Stimulated activated naive B cell treated with anti-CD40 and anti-IgM and Interleukin-4, amounts not matched to agents 10 μg/mL and 1 μg/mL and 100 μg/mL, for 72 hours (primary cell): ENCODE data around the gene CUZD1.
A peak's percentile ranks its signal among the peaks of the same experiment; 100 is the strongest.
"Not testable (repeated sequence)": the region's sequence is repeated elsewhere in the genome, so short reads cannot be mapped to it uniquely, and the experiment has no call there.

Experiments used
- ATAC-seq, 2 donors: fragments of 150-1000 bp; cut with Tn5 transposase; replicated peaks; 2 replicates each; pipeline ENCODE4 v1.10.0; 2021; ENCODE audit warnings: moderate library complexity in 1 of 2
- DNase-seq: peaks from one replicate; pipeline ENCODE4 v3.0.0; 2021
- H3K27ac Mint-ChIP-seq: one replicate; pipeline ENCODE4 v1.8.0; 2022; ENCODE audit warnings: mild to moderate bottlenecking, mixed read lengths
- H3K27me3 Mint-ChIP-seq, 2 donors: one replicate each; pipeline ENCODE4 v1.8.0; 2022; ENCODE audit warnings: mixed read lengths in 2 of 2
- H3K36me3 Mint-ChIP-seq, 2 donors: one replicate each; pipeline ENCODE4 v1.8.0; 2022; ENCODE audit warnings: mixed read lengths in 2 of 2, mild to moderate bottlenecking in 1 of 2
- H3K4me1 Mint-ChIP-seq, 2 donors: one replicate each; pipeline ENCODE4 v1.8.0; 2022; ENCODE audit warnings: mixed read lengths in 2 of 2, mild to moderate bottlenecking in 1 of 2
- H3K4me3 Mint-ChIP-seq, 2 donors: one replicate each; pipeline ENCODE4 v1.8.0; 2022; ENCODE audit warnings: mild to moderate bottlenecking in 2 of 2, mixed read lengths in 2 of 2, moderate library complexity in 1 of 2
- H3K9me3 Mint-ChIP-seq, 2 donors: one replicate each; pipeline ENCODE4 v1.8.0; 2022; ENCODE audit warnings: mixed read lengths in 2 of 2, mild to moderate bottlenecking in 1 of 2

CUZD1 gene

DNA sequence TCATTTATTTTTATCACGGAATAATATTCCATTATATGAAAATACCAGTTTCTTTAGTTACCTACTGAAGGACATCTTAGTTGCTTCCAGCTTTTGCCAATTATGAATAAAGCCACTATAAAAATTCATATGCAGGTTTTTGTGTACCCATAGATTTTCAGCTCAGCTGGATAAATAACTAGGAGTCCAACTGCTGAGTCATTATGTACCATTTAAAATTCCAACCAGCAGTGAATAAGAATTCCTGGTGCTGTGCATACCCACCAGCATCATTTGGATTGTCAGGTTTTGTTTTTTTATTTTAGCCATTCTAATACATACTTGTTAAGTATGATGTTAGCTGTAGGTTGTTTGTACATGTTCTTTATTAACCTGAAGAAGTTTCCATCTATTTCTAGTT is 19.2 kb upstream of the CUZD1 start:
- DNase-seq (no peak), ATAC-seq (no peak)
- Mint-ChIP-seq H3K9me3 (peaks cover 4% of the 10 kb centered on the region in 2 donors), H3K27me3 (no peaks in the 10 kb centered on the region), H3K27ac (no peak overlapping the region), H3K36me3 (peaks cover 17 to 30% of the 10 kb centered on the region in 2 donors), H3K4me3 (no peak overlapping the region), H3K4me1 (peaks cover 25 to 43% of the 10 kb centered on the region in 2 donors)

DNA sequence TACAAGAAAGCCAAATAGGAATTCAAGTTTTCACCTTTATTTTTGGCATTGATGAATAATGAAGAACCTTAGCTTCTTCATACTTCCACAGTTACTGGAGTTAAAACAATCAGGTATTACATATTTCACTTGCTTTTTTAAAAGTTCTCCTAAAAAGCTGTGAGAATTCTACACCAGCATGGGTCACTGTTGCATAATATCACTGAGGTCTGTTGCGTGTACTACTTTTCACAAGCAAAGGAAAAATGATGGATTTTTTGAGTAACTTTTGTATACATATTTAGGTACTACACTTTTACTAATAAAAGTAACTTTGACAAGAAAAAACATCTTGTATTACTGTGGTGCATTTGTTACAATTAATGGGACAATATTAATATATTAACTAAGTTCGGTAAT is 18.5 kb upstream of the CUZD1 start:
- DNase-seq = no peak
- H3K4me3 Mint-ChIP-seq = no peak overlapping the region
- peaks cover 0 to 4% of the 10 kb centered on the region in 2 donors for H3K9me3 Mint-ChIP-seq
- H3K36me3 Mint-ChIP-seq = peaks cover 18 to 23% of the 10 kb centered on the region in 2 donors
- H3K27ac Mint-ChIP-seq = no peak overlapping the region
- ATAC-seq = no peak
- H3K4me1 Mint-ChIP-seq = peaks cover 29 to 50% of the 10 kb centered on the region in 2 donors
- H3K27me3 Mint-ChIP-seq = no peaks in the 10 kb centered on the region

DNA sequence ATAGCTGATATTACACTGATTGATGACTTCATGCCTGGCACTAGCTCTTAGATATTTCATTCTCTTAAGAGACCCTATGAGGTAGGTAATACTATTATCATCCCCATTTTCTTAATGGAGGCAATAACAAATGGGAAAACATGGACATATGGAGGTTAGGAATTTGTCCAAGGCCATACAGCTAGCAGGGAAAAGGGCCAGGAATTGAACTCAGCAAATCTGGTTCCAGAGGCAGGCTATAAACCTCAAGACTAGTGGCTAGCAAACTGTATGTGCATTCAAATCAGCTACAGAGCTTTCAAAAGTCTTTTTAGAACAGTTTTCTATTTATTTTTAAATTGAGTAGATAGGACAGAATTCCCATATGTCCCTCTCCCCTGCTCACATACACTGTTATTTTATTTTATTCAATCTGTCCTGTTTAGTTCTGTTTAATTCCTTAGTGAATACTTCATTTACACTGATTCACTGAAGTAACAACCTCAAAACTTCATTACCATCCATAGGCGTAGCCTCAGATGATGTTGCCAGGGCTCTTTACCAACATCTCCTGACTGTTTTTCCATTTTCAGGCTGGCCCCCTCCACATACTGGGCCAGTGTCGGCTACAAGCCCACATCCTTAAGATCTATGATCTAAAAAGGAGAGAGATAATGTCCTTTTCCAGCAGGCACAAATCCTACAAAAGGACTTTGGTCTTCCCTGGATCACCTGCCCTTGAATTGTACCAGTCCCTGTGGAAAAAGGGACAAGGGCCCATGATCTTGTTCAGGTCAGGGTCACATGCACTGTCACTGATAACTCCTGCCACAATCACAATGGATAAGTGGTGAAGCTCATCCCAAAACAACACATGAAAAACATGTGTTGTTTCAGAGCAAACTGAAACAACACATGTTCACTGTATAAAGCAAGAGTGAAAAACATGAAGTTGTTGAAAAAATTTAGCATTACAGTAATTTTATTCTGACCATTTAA is 17.8 kb upstream of the CUZD1 start:
- ATAC-seq (no peak), DNase-seq (no peak)
- no peak overlapping the region for H3K27ac Mint-ChIP-seq
- H3K4me1 Mint-ChIP-seq = peaks cover 29 to 52% of the 10 kb centered on the region in 2 donors
- H3K4me3 Mint-ChIP-seq = no peak overlapping the region
- peaks cover 0 to 2% of the 10 kb centered on the region in 2 donors for H3K9me3 Mint-ChIP-seq
- H3K36me3 Mint-ChIP-seq = peaks cover 18 to 24% of the 10 kb centered on the region in 2 donors
- no peaks in the 10 kb centered on the region for H3K27me3 Mint-ChIP-seq

DNA sequence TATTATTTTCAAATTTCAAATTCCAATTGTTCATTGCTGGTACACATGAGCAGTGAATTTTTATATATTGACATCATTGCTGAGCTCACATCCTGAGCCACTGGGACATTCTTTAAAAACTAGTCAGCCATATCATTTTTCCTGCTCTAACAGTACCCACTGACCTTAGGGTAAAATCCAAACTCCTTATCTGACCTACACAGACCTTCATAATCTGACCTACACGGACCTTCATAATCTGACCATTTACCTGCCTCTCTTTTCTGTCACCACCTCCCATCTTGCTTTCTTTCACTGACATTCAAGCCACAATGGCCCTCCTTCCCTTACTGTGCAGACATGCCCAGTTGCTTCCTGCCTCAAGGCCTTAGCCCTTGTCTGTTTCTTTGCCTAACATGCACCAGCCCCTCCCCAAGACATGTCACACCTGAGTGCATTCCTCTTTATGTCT is 16.1 kb upstream of the CUZD1 start:
- no peak for DNase-seq
- H3K36me3 Mint-ChIP-seq = peaks cover 8 to 19% of the 10 kb centered on the region in 2 donors
- no peaks in the 10 kb centered on the region for H3K9me3 Mint-ChIP-seq
- ATAC-seq = no peak
- H3K4me1 Mint-ChIP-seq = peaks cover 26 to 36% of the 10 kb centered on the region in 2 donors
- no peak overlapping the region for H3K27ac Mint-ChIP-seq
- no peaks in the 10 kb centered on the region for H3K27me3 Mint-ChIP-seq
- no peak overlapping the region for H3K4me3 Mint-ChIP-seq

DNA sequence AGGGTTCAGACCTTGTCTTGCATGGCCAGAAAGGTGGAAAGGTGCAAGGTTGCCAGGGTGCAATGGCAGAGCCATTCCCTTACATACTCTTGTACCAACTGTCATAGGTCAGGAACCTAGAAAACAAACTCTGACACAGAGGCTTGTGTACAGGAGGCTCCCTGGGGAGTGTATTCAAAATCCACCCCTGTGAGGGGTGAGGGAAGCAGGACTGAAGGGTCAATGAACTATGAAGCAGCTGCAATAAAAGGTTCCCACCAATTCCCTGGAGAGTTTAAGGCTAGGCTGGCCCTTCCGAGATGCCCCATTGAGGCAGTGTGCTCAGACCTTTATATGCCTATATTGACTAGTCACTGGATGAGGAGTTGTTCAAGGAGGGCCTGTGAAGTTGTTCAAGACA is 13.9 kb upstream of the CUZD1 start:
- Mint-ChIP-seq H3K27me3 (no peaks in the 10 kb centered on the region), H3K36me3 (peaks cover 15 to 33% of the 10 kb centered on the region in 2 donors), H3K27ac (no peak overlapping the region), H3K4me3 (no peak overlapping the region), H3K4me1 (peaks cover 24 to 30% of the 10 kb centered on the region in 2 donors), H3K9me3 (no peaks in the 10 kb centered on the region)
- ATAC-seq (peak; percentile 62 to 64), DNase-seq (no peak)

DNA sequence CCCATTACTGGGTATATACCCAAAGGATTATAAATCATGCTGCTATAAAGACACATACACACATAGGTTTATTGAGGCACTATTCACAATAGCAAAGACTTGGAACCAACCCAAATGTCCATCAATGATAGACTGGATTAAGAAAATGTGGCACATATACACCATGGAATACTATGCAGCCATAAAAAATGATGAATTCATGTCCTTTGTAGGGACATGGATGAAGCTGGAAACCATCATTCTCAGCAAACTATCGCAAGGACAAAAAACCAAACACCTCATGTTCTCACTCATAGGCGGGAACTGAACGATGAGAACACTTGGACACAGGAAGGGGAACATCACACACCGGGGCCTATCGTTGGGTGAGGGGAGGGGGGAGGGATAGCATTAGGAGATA is 12.4 kb upstream of the CUZD1 start:
- H3K9me3 Mint-ChIP-seq, ATAC-seq, DNase-seq, H3K27ac Mint-ChIP-seq, H3K27me3 Mint-ChIP-seq, H3K4me3 Mint-ChIP-seq: not testable (repeated sequence)
- H3K36me3 Mint-ChIP-seq = peaks cover 21 to 44% of the 10 kb centered on the region in 2 donors
- peaks cover 25 to 27% of the 10 kb centered on the region in 2 donors for H3K4me1 Mint-ChIP-seq

DNA sequence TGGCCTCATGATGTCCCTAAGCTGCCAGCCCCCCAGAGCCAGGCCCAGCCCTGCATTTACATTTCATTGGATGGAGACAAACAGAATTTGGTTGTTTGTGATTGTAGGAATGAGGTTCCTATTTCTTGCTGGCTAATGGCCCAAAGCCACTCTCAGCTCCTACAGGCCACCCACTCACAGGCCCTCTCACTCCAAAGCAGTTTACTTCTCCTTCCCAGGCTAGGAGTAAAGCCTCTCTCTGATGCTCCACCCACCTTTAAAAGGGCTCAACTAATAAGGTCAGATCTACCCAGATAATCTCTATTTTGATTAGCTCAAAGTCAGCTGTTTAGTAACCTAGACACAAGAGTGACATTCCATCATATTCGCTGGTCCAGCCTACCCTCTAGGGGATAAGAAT is 11.2 kb upstream of the CUZD1 start:
- Mint-ChIP-seq H3K4me1 (peaks cover 15 to 20% of the 10 kb centered on the region in 2 donors), H3K9me3 (no peaks in the 10 kb centered on the region)

DNA sequence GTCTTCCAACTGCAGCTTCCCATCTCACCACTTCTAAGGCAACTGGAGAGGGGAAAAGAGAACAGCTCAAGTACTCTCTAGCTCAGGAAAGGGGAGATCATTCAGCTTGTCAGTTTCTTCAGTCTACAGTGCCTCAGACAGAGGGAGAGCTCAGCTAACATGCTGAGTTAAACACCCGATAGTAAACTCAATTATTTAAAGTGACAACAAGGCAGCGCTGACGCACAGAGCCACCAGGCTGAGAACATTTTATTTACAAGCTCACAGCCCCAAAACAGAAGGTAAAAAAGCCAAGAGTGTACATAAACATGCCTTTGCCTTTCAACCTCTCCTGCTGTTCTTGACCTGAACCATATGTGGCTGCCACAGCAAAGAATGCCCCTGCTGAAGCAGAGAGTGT is 10.1 kb upstream of the CUZD1 start:
- Mint-ChIP-seq H3K36me3 (peaks cover 29 to 53% of the 10 kb centered on the region in 2 donors), H3K4me1 (peaks cover 11 to 18% of the 10 kb centered on the region in 2 donors), H3K27ac (no peak overlapping the region), H3K4me3 (no peak overlapping the region), H3K9me3 (no peaks in the 10 kb centered on the region), H3K27me3 (no peaks in the 10 kb centered on the region)
- ATAC-seq = no peak
- no peak for DNase-seq

More for the DNA sequence above, 11.2 kb upstream of the CUZD1 start:
- peaks cover 27 to 51% of the 10 kb centered on the region in 2 donors for H3K36me3 Mint-ChIP-seq
- H3K27ac Mint-ChIP-seq = no peak overlapping the region
- no peak for DNase-seq
- ATAC-seq = no peak
- no peak overlapping the region for H3K4me3 Mint-ChIP-seq
- no peaks in the 10 kb centered on the region for H3K27me3 Mint-ChIP-seq

DNA sequence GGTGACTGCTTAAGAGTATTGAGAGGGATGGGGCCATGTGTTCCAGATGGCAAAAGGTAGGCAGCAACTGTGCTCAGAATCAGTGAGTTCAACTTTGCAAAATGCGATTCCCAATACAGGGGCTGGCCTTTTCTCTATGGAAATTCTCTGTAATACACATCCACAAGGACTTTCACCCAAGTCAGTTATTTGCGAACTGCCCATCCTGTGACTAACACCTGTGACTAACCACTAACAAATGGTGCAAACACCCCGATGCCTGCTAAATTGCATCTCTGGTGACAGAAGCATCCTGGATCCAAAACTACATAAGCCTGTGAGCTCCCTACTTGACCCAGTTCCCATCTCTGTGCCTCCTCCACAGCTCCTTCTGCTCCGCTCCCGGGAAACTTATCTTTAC is 9.0 kb upstream of the CUZD1 start:
- DNase-seq = no peak
- ATAC-seq = no peak
- Mint-ChIP-seq H3K4me3 (no peak overlapping the region), H3K27me3 (no peaks in the 10 kb centered on the region), H3K36me3 (peaks cover 37 to 63% of the 10 kb centered on the region in 2 donors), H3K4me1 (peaks cover 6 to 16% of the 10 kb centered on the region in 2 donors), H3K9me3 (no peaks in the 10 kb centered on the region), H3K27ac (no peak overlapping the region)

DNA sequence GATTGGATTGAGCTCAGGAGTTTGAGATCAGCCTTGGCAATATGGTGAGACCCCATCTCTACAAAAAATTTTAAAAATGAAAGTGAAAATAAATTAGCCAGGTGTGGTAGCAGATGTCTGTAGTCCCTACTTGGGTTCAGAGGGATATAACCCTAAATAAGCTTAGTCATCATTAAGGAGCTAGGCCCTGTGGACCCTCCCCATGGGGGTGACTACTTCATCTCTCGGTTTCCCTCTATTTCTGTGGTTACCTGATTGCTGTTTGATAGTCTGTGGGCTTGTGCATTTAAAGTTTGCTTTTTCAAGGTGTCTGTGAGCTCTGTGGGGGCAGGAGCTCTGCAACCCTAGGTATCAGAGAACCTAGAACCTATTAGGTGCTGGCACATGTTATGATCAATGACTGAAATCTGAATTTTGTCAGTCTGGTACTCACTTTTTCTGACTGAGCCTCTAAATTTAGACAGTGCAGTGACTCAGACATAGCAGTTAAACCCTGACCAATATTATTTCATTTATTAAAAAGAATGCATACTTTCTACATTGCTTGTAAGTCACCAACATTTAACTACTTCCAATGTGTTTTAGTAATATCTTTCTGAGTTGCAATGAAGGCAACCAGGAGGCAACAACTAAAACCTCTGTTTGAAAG is 8.1 kb upstream of the CUZD1 start:
- Mint-ChIP-seq H3K4me1 (peaks cover 0 to 13% of the 10 kb centered on the region in 2 donors), H3K4me3 (no peak overlapping the region), H3K27ac (no peak overlapping the region), H3K9me3 (no peaks in the 10 kb centered on the region), H3K27me3 (no peaks in the 10 kb centered on the region), H3K36me3 (peaks cover 34 to 62% of the 10 kb centered on the region in 2 donors)
- DNase-seq (no peak), ATAC-seq (no peak)

DNA sequence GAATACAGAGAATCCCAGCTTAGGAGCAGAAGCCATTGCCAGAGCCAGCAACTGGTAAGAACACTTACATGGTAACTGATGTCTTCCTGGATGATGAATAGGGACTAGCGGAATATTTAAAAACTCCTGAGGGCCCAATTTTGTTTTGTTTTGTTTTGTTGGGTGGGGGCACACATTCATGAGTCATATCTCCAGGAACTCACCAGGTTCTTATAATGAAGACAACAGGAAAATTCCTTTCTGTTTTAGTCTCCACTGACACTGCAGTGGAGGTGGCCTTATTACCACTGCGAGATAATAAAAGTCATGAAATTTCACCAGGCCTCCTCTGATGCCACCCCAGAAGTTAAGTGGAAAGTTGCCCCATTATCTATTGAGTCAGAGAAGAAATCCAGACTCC is 6.6 kb upstream of the CUZD1 start:
- Mint-ChIP-seq H3K9me3 (no peaks in the 10 kb centered on the region), H3K4me1 (peaks cover 7 to 19% of the 10 kb centered on the region in 2 donors), H3K27me3 (no peaks in the 10 kb centered on the region), H3K36me3 (peaks cover 45 to 61% of the 10 kb centered on the region in 2 donors), H3K27ac (no peak overlapping the region), H3K4me3 (no peak overlapping the region)
- ATAC-seq (no peak), DNase-seq (no peak)

DNA sequence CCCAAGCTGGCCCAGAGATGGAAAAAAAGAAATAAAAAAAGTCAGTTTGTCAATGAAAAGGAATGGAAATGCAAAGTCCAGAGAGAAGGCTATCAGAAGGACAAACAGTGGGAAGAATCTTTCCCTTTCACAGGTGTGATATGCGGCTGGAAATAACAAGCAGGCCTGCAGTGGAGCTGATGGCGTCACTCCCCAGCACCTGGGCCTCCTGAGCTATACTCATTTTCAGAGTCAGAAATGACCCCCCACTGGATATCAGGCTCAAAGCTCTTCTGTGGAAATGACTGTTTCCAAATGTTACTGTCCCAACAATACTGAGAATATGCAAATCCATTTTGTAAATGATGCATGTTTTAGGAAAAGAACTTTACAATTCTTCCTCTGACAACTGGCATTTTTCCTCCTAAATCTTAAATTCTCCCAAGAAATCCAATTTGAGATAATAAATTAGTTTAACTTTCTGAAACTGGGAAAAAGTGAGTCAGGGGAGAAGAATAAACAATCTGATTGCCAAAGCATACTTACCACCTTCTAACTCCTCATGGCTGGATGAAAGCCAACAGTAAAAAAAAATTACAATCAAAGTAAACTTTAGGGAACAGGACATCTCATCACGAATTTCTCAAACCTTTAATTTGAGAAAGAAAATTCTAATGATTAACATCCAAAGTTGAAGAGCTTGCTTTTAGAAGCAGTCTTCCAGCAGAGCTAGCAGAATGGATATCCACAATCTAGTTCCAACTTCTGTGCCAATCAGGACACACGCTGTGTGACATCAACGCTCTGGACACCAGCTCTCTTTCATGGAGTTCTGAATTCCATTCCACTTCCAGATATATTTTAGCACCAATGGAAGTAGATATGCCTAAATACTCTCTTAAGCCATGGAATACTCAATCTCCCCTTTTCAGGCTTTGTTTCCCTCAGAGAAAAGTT is 5.3 kb upstream of the CUZD1 start:
- H3K27ac Mint-ChIP-seq = no peak overlapping the region
- ATAC-seq (no peak), DNase-seq (no peak)
- no peaks in the 10 kb centered on the region for H3K9me3 Mint-ChIP-seq
- H3K4me3 Mint-ChIP-seq = no peak overlapping the region
- peaks cover 52 to 63% of the 10 kb centered on the region in 2 donors for H3K36me3 Mint-ChIP-seq
- H3K27me3 Mint-ChIP-seq = no peaks in the 10 kb centered on the region
- H3K4me1 Mint-ChIP-seq = peaks cover 7 to 15% of the 10 kb centered on the region in 2 donors

DNA sequence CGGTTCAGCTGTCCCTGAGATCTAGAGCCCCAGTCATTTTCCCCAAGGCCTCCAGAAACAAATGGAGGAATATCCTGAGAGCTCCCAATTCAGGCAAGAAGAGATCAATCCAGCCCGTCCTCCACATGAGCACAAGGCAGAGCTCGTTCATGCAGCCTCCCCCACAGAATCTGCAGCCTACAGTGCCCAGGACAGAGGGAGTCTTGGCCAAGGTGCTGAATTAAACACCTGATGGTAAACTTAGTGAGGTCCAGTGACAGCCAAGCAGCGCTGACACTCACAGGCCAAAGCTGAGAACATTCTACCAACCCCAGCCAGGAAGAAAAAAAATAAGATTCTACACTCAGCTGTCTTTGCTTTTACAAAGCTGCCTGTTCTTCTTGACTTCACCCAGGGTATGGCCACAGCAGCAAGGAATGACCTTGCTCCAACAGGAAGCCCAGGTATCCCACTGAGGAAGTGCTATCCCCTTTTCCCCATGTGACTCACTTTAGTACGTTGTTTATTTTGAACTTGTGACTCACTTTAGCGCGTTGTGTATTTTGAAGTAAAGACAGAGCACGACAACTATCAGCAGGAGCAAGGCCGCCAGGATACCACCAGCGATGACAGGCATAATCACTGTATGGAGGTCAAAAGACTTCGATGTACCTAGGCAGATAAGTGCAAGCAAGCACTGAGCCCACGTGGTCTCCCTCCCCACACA is 4.4 kb upstream of the CUZD1 start:
- no peak overlapping the region for H3K4me3 Mint-ChIP-seq
- H3K4me1 Mint-ChIP-seq = peaks cover 7 to 14% of the 10 kb centered on the region in 2 donors
- DNase-seq (no peak), ATAC-seq (no peak)
- no peaks in the 10 kb centered on the region for H3K27me3 Mint-ChIP-seq
- H3K9me3 Mint-ChIP-seq = no peaks in the 10 kb centered on the region
- H3K27ac Mint-ChIP-seq = no peak overlapping the region
- H3K36me3 Mint-ChIP-seq = peaks cover 51 to 61% of the 10 kb centered on the region in 2 donors
